HEK293 (cell line): ENCODE data around the gene HIRIP3.
A peak's percentile ranks its signal among the peaks of the same experiment; 100 is the strongest.

Experiments
- ATF2 ChIP-seq: fragments of 450-650 bp; formaldehyde crosslinking; IDR thresholded peaks from 2 replicates; pipeline ENCODE4 v1.5.1; 2016; ENCODE audit warnings: missing biosample characterization, missing genetic modification characterization, low read depth
- EGR2 ChIP-seq: fragments of 450-650 bp; formaldehyde crosslinking; IDR thresholded peaks from 2 replicates; pipeline ENCODE4 v1.5.1; 2016; ENCODE audit warnings: low read depth, missing biosample characterization, missing genetic modification characterization
- FEZF1 ChIP-seq: fragments of 450-650 bp; formaldehyde crosslinking; IDR thresholded peaks from 2 replicates; pipeline ENCODE4 v1.5.1; 2016; ENCODE audit warnings: missing biosample characterization, missing genetic modification characterization
- HOXC10 ChIP-seq: sonication (generic); formaldehyde crosslinking; IDR thresholded peaks from 2 replicates; pipeline ENCODE4 v1.8.1; 2023; ENCODE audit warnings: mild to moderate bottlenecking, missing genetic modification reagents
- KLF7 ChIP-seq: fragments of 450-650 bp; formaldehyde crosslinking; IDR thresholded peaks from 2 replicates; pipeline ENCODE4 v1.5.1; 2016; ENCODE audit warnings: missing biosample characterization, missing genetic modification characterization, borderline replicate concordance
- KLF8 ChIP-seq: fragments of 450-650 bp; formaldehyde crosslinking; IDR thresholded peaks from 2 replicates; pipeline ENCODE4 v1.5.1; 2016; ENCODE audit warnings: missing biosample characterization, missing genetic modification characterization
- KLF9 ChIP-seq: fragments of 450-650 bp; formaldehyde crosslinking; IDR thresholded peaks from 2 replicates; pipeline ENCODE4 v1.5.1; 2016; ENCODE audit warnings: missing biosample characterization, missing genetic modification characterization, low read depth
- PRDM2 ChIP-seq: fragments of 450-650 bp; formaldehyde crosslinking; IDR thresholded peaks from 2 replicates; pipeline ENCODE4 v1.5.1; 2016; ENCODE audit warnings: missing biosample characterization, missing genetic modification characterization, borderline replicate concordance
- SALL2 ChIP-seq: fragments of 450-650 bp; formaldehyde crosslinking; IDR thresholded peaks from 2 replicates; pipeline ENCODE4 v1.5.0; 2017; ENCODE audit warnings: missing biosample characterization, mild to moderate bottlenecking, missing genetic modification characterization, borderline replicate concordance
- SCRT2 ChIP-seq: fragments of 450-650 bp; formaldehyde crosslinking; IDR thresholded peaks from 2 replicates; pipeline ENCODE4 v1.5.1; 2016; ENCODE audit warnings: missing biosample characterization, missing genetic modification characterization
- YY1 ChIP-seq: fragments of 450-650 bp; formaldehyde crosslinking; IDR thresholded peaks from 2 replicates; pipeline ENCODE4 v1.5.1; 2018; ENCODE audit warnings: missing biosample characterization, missing genetic modification characterization
- ZFP37 ChIP-seq: fragments of 450-650 bp; formaldehyde crosslinking; IDR thresholded peaks from 2 replicates; pipeline ENCODE4 v1.5.1; 2016; ENCODE audit warnings: missing biosample characterization, missing genetic modification characterization
- ZNF146 ChIP-seq: fragments of 450-650 bp; formaldehyde crosslinking; IDR thresholded peaks from 2 replicates; pipeline ENCODE4 v1.5.1; 2016; ENCODE audit warnings: missing biosample characterization, missing genetic modification characterization
- ZNF175 ChIP-seq: fragments of 450-650 bp; formaldehyde crosslinking; IDR thresholded peaks from 2 replicates; pipeline ENCODE4 v1.5.1; 2016; ENCODE audit warnings: missing biosample characterization, missing genetic modification characterization
- ZNF2 ChIP-seq: fragments of 450-650 bp; formaldehyde crosslinking; IDR thresholded peaks from 2 replicates; pipeline ENCODE4 v1.5.1; 2016; ENCODE audit warnings: missing biosample characterization, missing genetic modification characterization
- ZNF354C ChIP-seq: fragments of 450-650 bp; formaldehyde crosslinking; IDR thresholded peaks from 2 replicates; pipeline ENCODE4 v1.5.1; 2016; ENCODE audit warnings: missing biosample characterization, missing genetic modification characterization, low read depth, borderline replicate concordance
- ZNF513 ChIP-seq: fragments of 450-650 bp; IDR thresholded peaks from 2 replicates; pipeline ENCODE4 v1.5.1; 2018; ENCODE audit warnings: missing biosample characterization, missing genetic modification characterization
- ZNF514 ChIP-seq: fragments of 450-650 bp; formaldehyde crosslinking; IDR thresholded peaks from 2 replicates; pipeline ENCODE4 v1.5.1; 2016; ENCODE audit warnings: missing biosample characterization, missing genetic modification characterization
- ZNF518A ChIP-seq: fragments of 450-650 bp; formaldehyde crosslinking; conservative IDR thresholded peaks from 2 replicates; pipeline ENCODE4 v1.5.1; 2016; ENCODE audit warnings: low read depth, missing biosample characterization, missing genetic modification characterization
- ZNF529 ChIP-seq: fragments of 450-650 bp; formaldehyde crosslinking; IDR thresholded peaks from 2 replicates; pipeline ENCODE4 v1.5.1; 2017; ENCODE audit warnings: missing genetic modification characterization, missing biosample characterization; ENCODE audit not compliant: insufficient replicate concordance
- ZNF585B ChIP-seq: fragments of 450-650 bp; formaldehyde crosslinking; IDR thresholded peaks from 2 replicates; pipeline ENCODE4 v1.5.1; 2016; ENCODE audit warnings: missing biosample characterization, missing genetic modification characterization
- ZNF596 ChIP-seq: fragments of 450-650 bp; IDR thresholded peaks from 2 replicates; pipeline ENCODE4 v1.5.0; 2018; ENCODE audit warnings: missing biosample characterization, mild to moderate bottlenecking, missing genetic modification characterization, moderate library complexity
- ZNF626 ChIP-seq: fragments of 450-650 bp; sonication (Bioruptor Pico); formaldehyde crosslinking; IDR thresholded peaks from 2 replicates; pipeline ENCODE4 v1.5.1; 2018; ENCODE audit warnings: missing biosample characterization, missing genetic modification characterization, inconsistent platforms
- ZNF747 ChIP-seq: fragments of 450-650 bp; formaldehyde crosslinking; IDR thresholded peaks from 2 replicates; pipeline ENCODE4 v1.5.1; 2016; ENCODE audit warnings: missing biosample characterization, missing genetic modification characterization
- ZNF768 ChIP-seq: fragments of 450-650 bp; formaldehyde crosslinking; IDR thresholded peaks from 2 replicates; pipeline ENCODE4 v1.5.1; 2018; ENCODE audit warnings: missing biosample characterization, mild to moderate bottlenecking, missing genetic modification characterization
- ZNF830 ChIP-seq: fragments of 450-650 bp; IDR thresholded peaks from 2 replicates; pipeline ENCODE4 v1.5.0; 2018; ENCODE audit warnings: missing biosample characterization, missing genetic modification characterization, low read depth, mild to moderate bottlenecking, moderate library complexity

The HIRIP3 gene

GRCh38 chr16:29961479-29962343 is 33.7 kb downstream of the HIRIP3 start, which contains the start of gene TMEM219 (continued):
- TF ChIP-seq KLF8 (tag by site-specific recombination) (peak; percentile 67), EGR2 (tag by site-specific recombination) (peak; percentile 61), ZNF529 (tag by site-specific recombination) (no peak), ZNF585B (tag by site-specific recombination) (no peak), FEZF1 (no peak), ZNF518A (tag by site-specific recombination) (no peak), ZNF626 (tag by site-specific recombination) (no peak), ZNF596 (tag by site-specific recombination) (peak; percentile 72), KLF9 (tag by site-specific recombination) (peak; percentile 65), ZNF175 (tag by site-specific recombination) (no peak), KLF7 (tag by site-specific recombination) (peak; percentile 33; the same call in 1 of the 2 replicates), ZNF354C (tag by site-specific recombination) (no peak), ZNF146 (tag by site-specific recombination) (0 out of 2 replicates have a peak, but pooled peaks have one; percentile 5), ZFP37 (tag by site-specific recombination) (no peak), ATF2 (no peak), PRDM2 (tag by site-specific recombination) (no peak), HOXC10 (CRISPR knock-in tag) (peak; percentile 77; the same call in 1 of the 2 replicates), ZNF830 (tag by site-specific recombination) (no peak), ZNF513 (tag by site-specific recombination) (no peak), ZNF768 (tag by site-specific recombination) (no peak), YY1 (tag by site-specific recombination) (no peak), ZNF514 (tag by site-specific recombination) (no peak), ZNF2 (tag by site-specific recombination) (peak; percentile 81; the same call in 1 of the 2 replicates), SCRT2 (tag by site-specific recombination) (no peak), ZNF747 (tag by site-specific recombination) (no peak), SALL2 (no peak)
